GM19468 (cell line): ENCODE measurements around the gene TOE1.

ENCODE experiments used
- ATAC-seq: cut with Tn5 transposase; IDR thresholded peaks from one replicate; pipeline ENCODE4 v1.9.1; 2021; ENCODE audit warnings: mild to moderate bottlenecking, moderate library complexity, moderate number of reproducible peaks; ENCODE audit not compliant: unreplicated experiment; ENCODE audit errors: extremely low read depth

Gene TOE1

GRCh38 chr1:45325851-45326506, 14.0 kb upstream of the TOE1 start:
- ATAC-seq: no peak

DNA sequence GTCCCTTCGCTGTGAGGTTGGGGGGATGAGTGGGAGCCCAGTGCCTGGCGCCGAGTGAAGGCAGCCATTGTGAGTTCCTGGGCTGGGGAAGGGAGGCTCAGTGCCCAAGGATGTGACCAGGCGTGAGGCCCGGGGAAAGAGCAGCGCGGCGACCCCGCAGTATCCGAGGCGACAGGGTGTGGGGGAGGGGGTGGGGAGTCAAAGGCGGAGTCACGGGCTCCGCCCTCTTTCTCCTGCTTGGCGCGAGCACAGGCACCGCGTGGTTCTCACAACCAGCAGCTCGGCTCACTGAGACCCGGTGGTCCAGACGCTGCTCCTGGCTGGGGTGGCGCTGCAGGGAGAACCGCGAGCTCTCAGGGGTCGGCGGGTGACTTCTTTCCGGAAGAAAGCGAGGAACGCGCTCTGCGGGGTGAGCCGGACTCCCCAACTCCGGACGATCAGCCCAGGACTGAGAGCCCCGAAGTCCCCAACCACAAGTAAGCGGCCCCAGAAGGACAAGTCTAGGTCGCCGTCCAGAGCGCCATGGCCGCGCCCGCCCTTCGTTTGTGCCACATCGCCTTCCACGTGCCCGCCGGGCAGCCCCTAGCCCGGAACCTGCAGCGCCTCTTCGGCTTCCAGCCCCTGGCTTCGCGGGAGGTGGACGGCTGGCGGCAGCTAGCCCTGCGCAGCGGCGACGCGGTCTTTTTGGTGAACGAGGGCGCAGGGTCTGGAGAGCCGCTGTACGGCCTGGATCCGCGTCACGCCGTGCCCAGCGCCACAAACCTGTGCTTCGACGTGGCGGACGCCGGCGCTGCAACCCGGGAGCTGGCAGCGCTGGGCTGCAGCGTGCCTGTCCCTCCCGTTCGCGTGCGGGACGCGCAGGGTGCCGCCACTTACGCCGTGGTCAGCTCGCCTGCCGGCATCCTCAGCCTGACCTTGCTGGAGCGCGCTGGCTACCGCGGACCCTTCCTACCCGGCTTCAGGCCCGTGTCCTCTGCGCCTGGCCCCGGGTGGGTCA, 13.0 kb upstream of the TOE1 start, which contains the start of gene HPDL:
Gene HPDL, plus strand, starts transcription at position 269 of the 997 bp plus-strand sequence. Its CDS starts 254 bp downstream, at position 523.
- ATAC-seq: no peak

- ATAC-seq: no peak
Measured at GRCh38 chr1:45327644-45328515, 12.1 kb upstream of the TOE1 start.

DNA sequence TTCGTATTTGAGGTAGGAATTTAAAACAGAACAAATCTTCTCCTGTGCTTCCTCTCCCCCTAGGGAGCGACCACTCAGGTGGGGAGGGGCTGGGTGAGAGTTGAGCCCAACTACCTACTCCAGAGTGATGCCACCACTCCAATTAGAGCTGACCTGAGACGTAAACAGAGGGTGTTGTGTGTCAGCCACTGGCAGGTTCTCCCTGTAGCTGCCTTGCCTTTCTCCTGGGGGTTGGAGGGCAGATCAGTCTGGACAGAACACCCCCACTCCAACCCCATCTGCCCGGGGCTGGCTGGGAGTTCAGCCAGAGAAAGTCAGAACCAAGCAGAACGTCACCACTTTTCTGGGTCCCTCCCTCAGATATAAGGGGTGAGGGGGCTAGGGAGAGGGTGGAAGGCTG, 11.3 kb upstream of the TOE1 start:
- ATAC-seq: no peak

- no peak for ATAC-seq
Measured at GRCh38 chr1:45329445-45329844, 10.5 kb upstream of the TOE1 start.

DNA sequence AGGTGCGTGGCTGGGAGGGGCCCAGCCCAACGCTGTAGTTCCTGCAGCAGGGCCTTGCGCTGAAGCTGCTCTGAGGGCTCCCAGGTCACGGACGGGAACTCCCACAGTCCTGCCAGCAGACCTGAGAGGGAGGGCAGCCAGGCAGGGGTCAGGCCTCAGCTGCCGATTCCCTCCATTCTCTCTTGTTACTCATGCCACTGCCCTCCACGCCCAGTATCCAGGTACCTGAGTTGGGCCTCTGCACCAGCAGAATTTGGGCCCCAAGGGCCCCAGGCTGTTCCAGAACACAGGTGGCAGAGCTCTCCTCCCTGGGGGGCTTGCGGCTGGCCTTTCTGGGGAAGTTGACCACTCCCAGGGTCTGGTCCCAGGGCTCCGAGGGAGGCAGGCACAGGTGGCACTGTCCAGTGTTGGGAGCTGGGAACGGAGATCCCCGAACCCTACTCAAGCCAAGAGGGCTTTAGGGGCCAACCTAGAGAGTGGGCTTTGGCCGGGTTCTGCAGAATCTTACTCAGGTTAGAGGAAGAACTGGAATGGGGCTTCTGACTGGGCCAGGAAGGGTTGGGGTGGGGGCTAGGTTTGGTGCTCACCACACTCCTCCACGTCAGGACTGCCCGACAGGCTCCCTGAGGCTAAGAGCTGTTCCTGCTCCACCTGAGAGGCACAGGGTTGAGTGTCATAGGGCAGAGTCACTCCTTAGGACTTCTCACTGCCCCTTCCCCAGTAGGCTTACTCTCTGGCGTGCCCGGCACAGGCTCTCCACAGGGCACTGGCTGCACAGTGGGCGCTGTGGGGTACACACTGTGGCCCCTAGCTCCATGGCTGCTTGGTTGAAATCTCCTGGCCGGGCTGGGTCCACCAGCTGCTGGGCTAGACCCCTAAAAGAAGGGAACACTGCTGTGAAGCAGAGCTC, 8.3 kb upstream of the TOE1 start:
- no peak for ATAC-seq

GRCh38 chr1:45332346-45332720, 7.6 kb upstream of the TOE1 start:
- no peak for ATAC-seq

DNA sequence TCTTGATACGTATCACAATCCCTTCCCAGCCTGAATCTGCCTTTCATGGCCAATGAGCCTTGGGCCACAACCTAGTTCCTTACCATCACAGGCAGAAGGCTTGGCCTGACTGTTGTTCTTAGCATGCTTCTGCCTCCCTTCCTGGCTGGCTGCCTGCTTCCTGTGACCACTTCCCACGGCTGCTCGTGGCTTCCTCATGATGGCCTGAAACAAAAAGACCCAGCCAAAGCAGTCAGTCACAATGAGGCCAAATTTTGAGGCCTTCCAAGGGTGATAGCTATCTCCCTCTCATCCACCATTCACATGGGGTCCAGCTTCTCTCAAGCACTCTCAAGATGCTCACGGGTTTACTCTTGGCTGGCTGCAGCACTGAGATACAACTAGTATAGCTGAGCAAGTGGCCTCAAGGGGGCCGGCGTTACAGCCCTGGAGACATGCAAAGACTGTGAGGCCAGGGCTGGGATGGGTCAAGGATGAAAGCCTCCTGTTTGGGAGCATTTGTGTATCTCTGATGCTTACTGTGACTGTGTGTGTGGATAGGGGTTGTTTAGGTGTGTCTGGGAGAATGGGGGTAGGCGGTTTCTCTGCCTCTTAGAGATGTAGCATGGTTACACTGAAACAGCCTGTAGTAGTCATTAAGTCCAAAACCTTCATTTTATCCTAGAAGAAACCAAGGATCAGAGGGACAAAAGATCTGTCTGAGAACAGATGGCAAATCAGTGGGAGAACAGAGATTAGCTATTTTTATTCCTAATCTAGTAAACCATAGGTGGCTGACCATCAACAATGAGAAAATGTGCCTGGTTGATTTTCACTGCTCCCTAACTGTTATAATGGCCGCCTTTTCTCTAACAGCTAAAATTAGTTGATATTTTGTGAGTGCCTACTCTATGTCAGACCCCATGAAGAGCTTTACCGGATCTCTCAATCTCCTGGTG, 5.4 kb upstream of the TOE1 start:
- ATAC-seq: no peak

- ATAC-seq: no peak
Measured at GRCh38 chr1:45335855-45336324, 4.1 kb upstream of the TOE1 start.

GRCh38 chr1:45337630-45338325, 2.2 kb upstream of the TOE1 start:
- ATAC-seq: no peak

DNA sequence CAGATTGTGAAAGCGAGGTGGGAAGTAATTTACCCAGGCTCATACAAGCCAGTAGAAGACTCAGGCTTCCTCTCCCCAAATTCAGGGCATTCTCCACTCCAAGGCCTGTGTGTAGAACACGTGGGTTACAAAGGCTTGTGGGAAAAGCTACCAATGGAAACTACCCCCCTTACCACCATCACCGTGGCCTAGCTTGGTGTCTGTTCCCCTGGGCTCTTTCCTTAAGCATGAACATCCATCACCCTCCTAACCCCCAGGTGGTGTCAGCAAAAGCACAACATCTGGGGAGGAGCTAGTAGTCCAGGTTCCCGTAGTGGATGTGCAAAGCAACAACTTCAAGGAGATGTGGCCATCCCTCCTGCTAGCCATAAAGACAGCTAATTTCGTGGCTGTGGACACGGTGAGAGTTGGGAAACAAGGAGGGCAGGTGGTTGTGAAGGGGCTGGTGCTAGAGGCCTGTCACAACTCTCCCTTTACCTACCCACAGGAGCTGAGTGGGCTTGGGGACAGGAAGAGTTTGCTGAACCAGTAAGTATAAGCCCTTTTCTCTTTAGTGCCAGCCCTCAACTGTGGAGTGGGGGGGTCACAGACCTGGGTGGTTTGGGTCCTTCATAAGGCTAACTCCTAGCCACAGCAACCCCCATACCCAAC, 971 bp downstream of the TOE1 start:
- no peak for ATAC-seq

- ATAC-seq: no peak
Measured at GRCh38 chr1:45344499-45344898, 4.5 kb downstream of the TOE1 start.

GRCh38 chr1:45345014-45345413, 5.0 kb downstream of the TOE1 start:
- no peak for ATAC-seq

DNA sequence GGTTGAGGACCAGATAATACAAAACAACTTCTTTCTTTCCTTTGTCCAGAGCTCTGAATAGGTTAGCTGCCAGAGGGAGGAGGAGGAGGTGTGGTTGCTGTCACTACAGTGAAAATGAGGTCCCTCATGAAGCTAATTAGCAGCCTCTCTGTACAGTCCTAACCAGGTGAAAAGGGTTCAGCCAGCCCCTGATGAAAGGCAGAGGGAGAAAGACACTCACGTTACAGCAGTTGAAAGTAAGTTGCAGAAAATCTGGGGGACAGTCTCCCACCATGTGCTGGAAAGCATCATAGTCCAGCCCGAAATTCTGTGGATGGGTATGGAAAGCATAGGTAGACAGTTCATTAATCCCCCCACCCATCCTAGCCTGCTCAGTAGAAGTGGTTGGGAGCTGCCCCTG, 6.5 kb downstream of the TOE1 start:
- ATAC-seq: no peak

- ATAC-seq: no peak
Measured at GRCh38 chr1:45348020-45348419, 8.1 kb downstream of the TOE1 start.

DNA sequence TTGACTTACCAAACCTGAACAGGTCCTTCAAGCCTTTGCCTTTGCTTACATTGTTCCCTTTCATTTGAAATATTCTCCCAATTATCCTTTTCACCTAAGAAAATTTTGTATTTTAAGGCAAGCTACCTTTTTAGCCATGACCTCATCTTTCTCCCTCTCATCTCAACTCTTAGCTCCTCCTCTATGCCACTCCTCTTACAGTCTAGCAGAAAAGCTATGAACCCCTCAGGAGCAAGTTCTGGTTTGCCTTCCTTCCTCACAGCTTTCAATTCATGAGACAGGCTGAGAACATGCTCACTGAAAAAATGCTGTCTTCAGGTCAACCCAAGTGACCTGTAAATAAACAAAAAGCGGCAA, 8.6 kb downstream of the TOE1 start:
- no peak for ATAC-seq

DNA sequence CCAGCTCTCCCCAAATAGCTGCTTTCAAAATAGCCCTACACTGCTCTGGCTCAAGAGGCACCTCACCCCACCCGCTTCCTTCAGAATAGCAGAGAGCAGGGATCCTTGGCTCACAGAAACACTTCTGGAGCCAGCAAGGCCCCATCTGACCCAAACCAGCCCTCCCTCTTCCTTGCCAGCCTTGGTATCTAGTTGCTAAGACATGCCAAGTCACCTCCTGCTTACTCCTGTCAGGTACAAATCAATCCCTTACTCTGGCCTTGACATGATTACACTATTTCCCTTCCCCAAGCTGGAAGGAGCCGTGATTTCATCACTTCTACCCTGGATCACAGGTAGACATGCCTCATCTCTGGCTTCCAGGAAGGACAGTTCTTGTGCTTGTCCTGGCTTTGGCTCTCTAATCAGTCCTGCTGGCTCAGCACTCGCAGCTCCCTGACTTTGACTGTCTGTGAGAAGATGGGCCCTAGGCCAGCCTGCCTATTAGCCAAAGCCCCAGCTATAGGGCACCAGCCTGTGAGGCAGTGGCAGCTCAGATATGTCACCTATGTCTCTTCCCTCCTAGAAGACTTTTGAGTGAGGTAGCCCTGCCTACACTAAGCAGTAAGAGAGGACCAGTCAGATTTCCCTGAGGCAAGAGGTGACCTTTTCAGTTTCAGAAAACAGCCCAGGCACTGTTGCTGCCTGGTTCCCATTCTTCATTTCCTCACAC, 9.2 kb downstream of the TOE1 start:
- ATAC-seq: no peak
